ENCODE measurements around the gene ALG12. TPM values are rescaled to one million over a fixed set of nuclear protein-coding genes. Genes with fewer than 3 reads are reported as not detected.
A peak's percentile ranks its signal among the peaks of the same experiment; 100 is the strongest.

ALG12 gene
- total and polyA plus RNA-seq, 5 donors from 2014 or later: 12.6 to 18.1 (median 15.5) TPM

GRCh38 chr22:49960159-49961004 lies 42.1 kb upstream of the ALG12 start, which contains the start of gene PIM3:
Gene PIM3 (plus strand): TSS chr22:49960772. CDS start chr22:49960948, 176 bp downstream.
- Mint-ChIP-seq H3K36me3 (peaks cover 6% of the 10 kb centered on the region), H3K4me1 (peaks cover 2 to 30% (median 7%) of the 10 kb centered on the region in 4 donors), H3K27me3 (peaks cover 13% of the 10 kb centered on the region), H3K9me3 (peaks cover 0 to 2% (median 0%) of the 10 kb centered on the region in 7 donors), H3K4me3 (peak within 1 kb of the TSS; percentile 89 to 96 (median 94)), H3K27ac (peak within 1 kb of the TSS; percentile 90 to 96 (median 93))
- no peaks in the 10 kb centered on the region for H3K27me3 ChIP-seq (ENCODE audit: control insufficient read depth, insufficient read depth, low read length)
- peaks cover 13% of the 10 kb centered on the region for H3K36me3 ChIP-seq (ENCODE audit: control insufficient read depth, insufficient read depth, low read length)
- DNase-seq (peak; percentile 89 to 96 (median 94)), ATAC-seq (ENCODE audit: low read depth in 2 of 2) (peak; percentile 78 to 80)
- peak within 1 kb of the TSS; percentile 50 for H3K4me3 ChIP-seq (ENCODE audit: low read depth, low read length)
- H3K4me1 ChIP-seq (ENCODE audit: control insufficient read depth, insufficient read depth, low read length, poor library complexity, severe bottlenecking): peaks cover 36% of the 10 kb centered on the region
- no peaks in the 10 kb centered on the region for H3K9me3 ChIP-seq (ENCODE audit: control insufficient read depth in 2 of 2, low read length in 2 of 2)
- H3K27ac ChIP-seq (ENCODE audit: insufficient read depth, low read length, poor library complexity, severe bottlenecking): peak within 1 kb of the TSS; percentile 98

- H3K27me3 Mint-ChIP-seq: peaks cover 13% of the 10 kb centered on the region
- Histone ChIP-seq H3K27ac (ENCODE audit: insufficient read depth, low read length, poor library complexity, severe bottlenecking) (peak overlapping the region; percentile 84), H3K27me3 (ENCODE audit: control insufficient read depth, insufficient read depth, low read length) (no peaks in the 10 kb centered on the region), H3K9me3 (ENCODE audit: control insufficient read depth in 2 of 2, low read length in 2 of 2) (no peaks in the 10 kb centered on the region), H3K36me3 (ENCODE audit: control insufficient read depth, insufficient read depth, low read length) (peaks cover 13% of the 10 kb centered on the region), H3K4me3 (ENCODE audit: low read depth, low read length) (peak overlapping the region; percentile 26), H3K4me1 (ENCODE audit: control insufficient read depth, insufficient read depth, low read length, poor library complexity, severe bottlenecking) (peaks cover 33% of the 10 kb centered on the region)
- peak overlapping the region; percentile 56 to 90 (median 76) for H3K27ac Mint-ChIP-seq
- H3K4me1 Mint-ChIP-seq: peaks cover 2 to 26% (median 7%) of the 10 kb centered on the region in 4 donors
- ATAC-seq (ENCODE audit: low read depth in 2 of 2) (no peak), DNase-seq (no peak)
- H3K36me3 Mint-ChIP-seq: peaks cover 6% of the 10 kb centered on the region
- peaks cover 0 to 2% (median 0%) of the 10 kb centered on the region in 7 donors for H3K9me3 Mint-ChIP-seq
- peak overlapping the region; percentile 76 to 85 (median 80) for H3K4me3 Mint-ChIP-seq
These were observed 41.5 kb upstream of the ALG12 start for GRCh38 chr22:49959782-49960158.

GRCh38 chr22:49958931-49959781 lies 40.9 kb upstream of the ALG12 start:
- H3K9me3 Mint-ChIP-seq: peaks cover 0 to 2% (median 0%) of the 10 kb centered on the region in 7 donors
- Histone ChIP-seq H3K4me1 (ENCODE audit: control insufficient read depth, insufficient read depth, low read length, poor library complexity, severe bottlenecking) (peaks cover 29% of the 10 kb centered on the region), H3K27ac (ENCODE audit: insufficient read depth, low read length, poor library complexity, severe bottlenecking) (peak overlapping the region; percentile 84), H3K27me3 (ENCODE audit: control insufficient read depth, insufficient read depth, low read length) (no peaks in the 10 kb centered on the region), H3K4me3 (ENCODE audit: low read depth, low read length) (peak overlapping the region; percentile 26), H3K9me3 (ENCODE audit: control insufficient read depth in 2 of 2, low read length in 2 of 2) (no peaks in the 10 kb centered on the region), H3K36me3 (ENCODE audit: control insufficient read depth, insufficient read depth, low read length) (peaks cover 13% of the 10 kb centered on the region)
- peak overlapping the region; percentile 56 to 90 (median 76) for H3K27ac Mint-ChIP-seq
- H3K36me3 Mint-ChIP-seq: peaks cover 6% of the 10 kb centered on the region
- no peak for DNase-seq
- peaks cover 2 to 20% (median 7%) of the 10 kb centered on the region in 4 donors for H3K4me1 Mint-ChIP-seq
- ATAC-seq (ENCODE audit: low read depth in 2 of 2): no peak
- H3K4me3 Mint-ChIP-seq: peak overlapping the region; percentile 76 to 85 (median 80)
- peaks cover 13% of the 10 kb centered on the region for H3K27me3 Mint-ChIP-seq

GRCh38 chr22:49958366-49958921 lies 40.2 kb upstream of the ALG12 start:
- Mint-ChIP-seq H3K4me1 (peaks cover 0 to 13% (median under 1%) of the 10 kb centered on the region in 4 donors), H3K36me3 (peaks cover under 1% of the 10 kb centered on the region), H3K4me3 (peak overlapping the region; percentile 62 to 85 (median 71)), H3K9me3 (no peaks in the 10 kb centered on the region), H3K27me3 (peaks cover 7% of the 10 kb centered on the region), H3K27ac (peak overlapping the region in 2 of 3 donors; percentile 76 to 90)
- Histone ChIP-seq H3K36me3 (ENCODE audit: control insufficient read depth, insufficient read depth, low read length) (peaks cover 9% of the 10 kb centered on the region), H3K4me1 (ENCODE audit: control insufficient read depth, insufficient read depth, low read length, poor library complexity, severe bottlenecking) (peaks cover 22% of the 10 kb centered on the region), H3K27ac (ENCODE audit: insufficient read depth, low read length, poor library complexity, severe bottlenecking) (no peak overlapping the region), H3K27me3 (ENCODE audit: control insufficient read depth, insufficient read depth, low read length) (no peaks in the 10 kb centered on the region), H3K4me3 (ENCODE audit: low read depth, low read length) (no peak overlapping the region), H3K9me3 (ENCODE audit: control insufficient read depth in 2 of 2, low read length in 2 of 2) (no peaks in the 10 kb centered on the region)
- DNase-seq (no peak), ATAC-seq (ENCODE audit: low read depth in 2 of 2) (no peak)

- Histone ChIP-seq H3K27me3 (ENCODE audit: control insufficient read depth, insufficient read depth, low read length) (no peaks in the 10 kb centered on the region), H3K27ac (ENCODE audit: insufficient read depth, low read length, poor library complexity, severe bottlenecking) (no peak overlapping the region), H3K36me3 (ENCODE audit: control insufficient read depth, insufficient read depth, low read length) (peaks cover 3% of the 10 kb centered on the region), H3K9me3 (ENCODE audit: control insufficient read depth in 2 of 2, low read length in 2 of 2) (no peaks in the 10 kb centered on the region), H3K4me1 (ENCODE audit: control insufficient read depth, insufficient read depth, low read length, poor library complexity, severe bottlenecking) (peaks cover 16% of the 10 kb centered on the region), H3K4me3 (ENCODE audit: low read depth, low read length) (no peak overlapping the region)
- no peaks in the 10 kb centered on the region for H3K9me3 Mint-ChIP-seq
- DNase-seq (no peak), ATAC-seq (ENCODE audit: low read depth in 2 of 2) (no peak)
- H3K36me3 Mint-ChIP-seq: no peaks in the 10 kb centered on the region
- H3K27me3 Mint-ChIP-seq: peaks cover 5% of the 10 kb centered on the region
- peak overlapping the region in 1 of 3 donors; percentile 85 for H3K27ac Mint-ChIP-seq
- H3K4me3 Mint-ChIP-seq: peak overlapping the region in 3 of 4 donors; percentile 44 to 79 (median 46)
- H3K4me1 Mint-ChIP-seq: peaks cover 0 to 9% (median 0%) of the 10 kb centered on the region in 4 donors
These were observed 39.7 kb upstream of the ALG12 start for GRCh38 chr22:49957826-49958365.

- Histone ChIP-seq H3K4me3 (ENCODE audit: low read depth, low read length) (no peak overlapping the region), H3K4me1 (ENCODE audit: control insufficient read depth, insufficient read depth, low read length, poor library complexity, severe bottlenecking) (peaks cover 9% of the 10 kb centered on the region), H3K27ac (ENCODE audit: insufficient read depth, low read length, poor library complexity, severe bottlenecking) (no peak overlapping the region), H3K27me3 (ENCODE audit: control insufficient read depth, insufficient read depth, low read length) (no peaks in the 10 kb centered on the region), H3K9me3 (ENCODE audit: control insufficient read depth in 2 of 2, low read length in 2 of 2) (no peaks in the 10 kb centered on the region), H3K36me3 (ENCODE audit: control insufficient read depth, insufficient read depth, low read length) (no peaks in the 10 kb centered on the region)
- no peak for DNase-seq
- ATAC-seq (ENCODE audit: low read depth in 2 of 2): no peak
- Mint-ChIP-seq H3K27ac (peak overlapping the region in 1 of 3 donors; percentile 32), H3K9me3 (no peaks in the 10 kb centered on the region), H3K36me3 (no peaks in the 10 kb centered on the region), H3K4me3 (peak overlapping the region in 2 of 4 donors; percentile 3 to 73), H3K27me3 (peaks cover 5% of the 10 kb centered on the region), H3K4me1 (peaks cover 0 to 9% (median 0%) of the 10 kb centered on the region in 4 donors)
These were observed 38.9 kb upstream of the ALG12 start for GRCh38 chr22:49956914-49957825.
